ENCODE results near the gene SPECC1.
"Not testable (repeated sequence)": the region's sequence is repeated elsewhere in the genome, so short reads cannot be mapped to it uniquely, and the experiment has no call there.

Gene SPECC1

GRCh38 chr17:20106446-20106845 is 97.3 kb downstream of the SPECC1 start:
- not testable (repeated sequence) for H3K9me3 ChIP-seq (ENCODE audit: control insufficient read depth in 2 of 2, low read length in 2 of 2); H3K9ac ChIP-seq (ENCODE audit: low read depth in 1 of 2, low read length in 2 of 2); H3K4me1 ChIP-seq (ENCODE audit: control insufficient read depth in 2 of 2, insufficient read depth in 2 of 2, low read length in 2 of 2); H3K36me3 ChIP-seq (ENCODE audit: control insufficient read depth in 2 of 2, insufficient read depth in 2 of 2, low read length in 2 of 2); H3K27me3 ChIP-seq (ENCODE audit: control insufficient read depth in 2 of 2, insufficient read depth in 2 of 2, low read length in 2 of 2); H3K27ac ChIP-seq (ENCODE audit: low read depth in 2 of 2, low read length in 2 of 2); H3K4me3 ChIP-seq (ENCODE audit: low read length in 2 of 2)

GRCh38 chr17:20109076-20109475 is 99.9 kb downstream of the SPECC1 start:
- H3K9me3 ChIP-seq (ENCODE audit: control insufficient read depth in 2 of 2, low read length in 2 of 2): no peaks in the 10 kb centered on the region
- H3K9ac ChIP-seq (ENCODE audit: low read depth in 1 of 2, low read length in 2 of 2): no peak overlapping the region
- no peaks in the 10 kb centered on the region for H3K36me3 ChIP-seq (ENCODE audit: control insufficient read depth in 2 of 2, insufficient read depth in 2 of 2, low read length in 2 of 2)
- no peak overlapping the region for H3K4me3 ChIP-seq (ENCODE audit: low read length in 2 of 2)
- no peak overlapping the region for H3K27ac ChIP-seq (ENCODE audit: low read depth in 2 of 2, low read length in 2 of 2)
- no peaks in the 10 kb centered on the region for H3K4me1 ChIP-seq (ENCODE audit: control insufficient read depth in 2 of 2, insufficient read depth in 2 of 2, low read length in 2 of 2)
- H3K27me3 ChIP-seq (ENCODE audit: control insufficient read depth in 2 of 2, insufficient read depth in 2 of 2, low read length in 2 of 2): no peaks in the 10 kb centered on the region

- Histone ChIP-seq H3K9ac (ENCODE audit: low read depth in 1 of 2, low read length in 2 of 2) (no peak overlapping the region), H3K4me1 (ENCODE audit: control insufficient read depth in 2 of 2, insufficient read depth in 2 of 2, low read length in 2 of 2) (no peaks in the 10 kb centered on the region), H3K27me3 (ENCODE audit: control insufficient read depth in 2 of 2, insufficient read depth in 2 of 2, low read length in 2 of 2) (no peaks in the 10 kb centered on the region), H3K36me3 (ENCODE audit: control insufficient read depth in 2 of 2, insufficient read depth in 2 of 2, low read length in 2 of 2) (no peaks in the 10 kb centered on the region), H3K4me3 (ENCODE audit: low read length in 2 of 2) (no peak overlapping the region), H3K9me3 (ENCODE audit: control insufficient read depth in 2 of 2, low read length in 2 of 2) (no peaks in the 10 kb centered on the region), H3K27ac (ENCODE audit: low read depth in 2 of 2, low read length in 2 of 2) (no peak overlapping the region)
Measured at GRCh38 chr17:20111538-20111937, 102.4 kb downstream of the SPECC1 start.

GRCh38 chr17:20114466-20114865 is 105.3 kb downstream of the SPECC1 start:
- Histone ChIP-seq H3K36me3 (ENCODE audit: control insufficient read depth in 2 of 2, insufficient read depth in 2 of 2, low read length in 2 of 2) (no peaks in the 10 kb centered on the region), H3K4me1 (ENCODE audit: control insufficient read depth in 2 of 2, insufficient read depth in 2 of 2, low read length in 2 of 2) (no peaks in the 10 kb centered on the region), H3K9ac (ENCODE audit: low read depth in 1 of 2, low read length in 2 of 2) (no peak overlapping the region), H3K4me3 (ENCODE audit: low read length in 2 of 2) (no peak overlapping the region), H3K27me3 (ENCODE audit: control insufficient read depth in 2 of 2, insufficient read depth in 2 of 2, low read length in 2 of 2) (no peaks in the 10 kb centered on the region), H3K9me3 (ENCODE audit: control insufficient read depth in 2 of 2, low read length in 2 of 2) (no peaks in the 10 kb centered on the region), H3K27ac (ENCODE audit: low read depth in 2 of 2, low read length in 2 of 2) (no peak overlapping the region)

- Histone ChIP-seq H3K9me3 (ENCODE audit: control insufficient read depth in 2 of 2, low read length in 2 of 2) (no peaks in the 10 kb centered on the region), H3K9ac (ENCODE audit: low read depth in 1 of 2, low read length in 2 of 2) (no peak overlapping the region), H3K36me3 (ENCODE audit: control insufficient read depth in 2 of 2, insufficient read depth in 2 of 2, low read length in 2 of 2) (no peaks in the 10 kb centered on the region), H3K4me1 (ENCODE audit: control insufficient read depth in 2 of 2, insufficient read depth in 2 of 2, low read length in 2 of 2) (peaks cover 0 to 4% of the 10 kb centered on the region in 2 donors), H3K27me3 (ENCODE audit: control insufficient read depth in 2 of 2, insufficient read depth in 2 of 2, low read length in 2 of 2) (no peaks in the 10 kb centered on the region), H3K4me3 (ENCODE audit: low read length in 2 of 2) (no peak overlapping the region), H3K27ac (ENCODE audit: low read depth in 2 of 2, low read length in 2 of 2) (no peak overlapping the region)
Measured at GRCh38 chr17:20116683-20117309, 107.6 kb downstream of the SPECC1 start.

GRCh38 chr17:20118280-20118679 is 109.1 kb downstream of the SPECC1 start:
- Histone ChIP-seq H3K4me3 (ENCODE audit: low read length in 2 of 2) (no peak overlapping the region), H3K36me3 (ENCODE audit: control insufficient read depth in 2 of 2, insufficient read depth in 2 of 2, low read length in 2 of 2) (no peaks in the 10 kb centered on the region), H3K9ac (ENCODE audit: low read depth in 1 of 2, low read length in 2 of 2) (no peak overlapping the region), H3K4me1 (ENCODE audit: control insufficient read depth in 2 of 2, insufficient read depth in 2 of 2, low read length in 2 of 2) (peaks cover 5 to 9% of the 10 kb centered on the region in 2 donors), H3K9me3 (ENCODE audit: control insufficient read depth in 2 of 2, low read length in 2 of 2) (no peaks in the 10 kb centered on the region), H3K27me3 (ENCODE audit: control insufficient read depth in 2 of 2, insufficient read depth in 2 of 2, low read length in 2 of 2) (no peaks in the 10 kb centered on the region), H3K27ac (ENCODE audit: low read depth in 2 of 2, low read length in 2 of 2) (no peak overlapping the region)

GRCh38 chr17:20120836-20121235 is 111.7 kb downstream of the SPECC1 start:
- Histone ChIP-seq H3K4me3 (ENCODE audit: low read length in 2 of 2) (no peak overlapping the region), H3K9ac (ENCODE audit: low read depth in 1 of 2, low read length in 2 of 2) (no peak overlapping the region), H3K27ac (ENCODE audit: low read depth in 2 of 2, low read length in 2 of 2) (no peak overlapping the region), H3K27me3 (ENCODE audit: control insufficient read depth in 2 of 2, insufficient read depth in 2 of 2, low read length in 2 of 2) (no peaks in the 10 kb centered on the region), H3K36me3 (ENCODE audit: control insufficient read depth in 2 of 2, insufficient read depth in 2 of 2, low read length in 2 of 2) (no peaks in the 10 kb centered on the region), H3K9me3 (ENCODE audit: control insufficient read depth in 2 of 2, low read length in 2 of 2) (no peaks in the 10 kb centered on the region), H3K4me1 (ENCODE audit: control insufficient read depth in 2 of 2, insufficient read depth in 2 of 2, low read length in 2 of 2) (peaks cover 5 to 9% of the 10 kb centered on the region in 2 donors)

- peak overlapping the region; percentile 6 to 16 for H3K4me3 ChIP-seq (ENCODE audit: low read length in 2 of 2)
- no peaks in the 10 kb centered on the region for H3K9me3 ChIP-seq (ENCODE audit: control insufficient read depth in 2 of 2, low read length in 2 of 2)
- H3K27me3 ChIP-seq (ENCODE audit: control insufficient read depth in 2 of 2, insufficient read depth in 2 of 2, low read length in 2 of 2): no peaks in the 10 kb centered on the region
- no peaks in the 10 kb centered on the region for H3K36me3 ChIP-seq (ENCODE audit: control insufficient read depth in 2 of 2, insufficient read depth in 2 of 2, low read length in 2 of 2)
- H3K27ac ChIP-seq (ENCODE audit: low read depth in 2 of 2, low read length in 2 of 2): no peak overlapping the region
- peaks cover 5 to 9% of the 10 kb centered on the region in 2 donors for H3K4me1 ChIP-seq (ENCODE audit: control insufficient read depth in 2 of 2, insufficient read depth in 2 of 2, low read length in 2 of 2)
- H3K9ac ChIP-seq (ENCODE audit: low read depth in 1 of 2, low read length in 2 of 2): no peak overlapping the region
Measured at GRCh38 chr17:20121359-20122253, 112.4 kb downstream of the SPECC1 start.

GRCh38 chr17:20122254-20122879 is 113.2 kb downstream of the SPECC1 start:
- Histone ChIP-seq H3K27ac (ENCODE audit: low read depth in 2 of 2, low read length in 2 of 2) (no peak overlapping the region), H3K9ac (ENCODE audit: low read depth in 1 of 2, low read length in 2 of 2) (no peak overlapping the region), H3K36me3 (ENCODE audit: control insufficient read depth in 2 of 2, insufficient read depth in 2 of 2, low read length in 2 of 2) (no peaks in the 10 kb centered on the region), H3K4me3 (ENCODE audit: low read length in 2 of 2) (peak overlapping the region; percentile 6 to 26), H3K27me3 (ENCODE audit: control insufficient read depth in 2 of 2, insufficient read depth in 2 of 2, low read length in 2 of 2) (no peaks in the 10 kb centered on the region), H3K9me3 (ENCODE audit: control insufficient read depth in 2 of 2, low read length in 2 of 2) (no peaks in the 10 kb centered on the region), H3K4me1 (ENCODE audit: control insufficient read depth in 2 of 2, insufficient read depth in 2 of 2, low read length in 2 of 2) (peaks cover 5 to 9% of the 10 kb centered on the region in 2 donors)

GRCh38 chr17:20123209-20123608 is 114.0 kb downstream of the SPECC1 start:
- H3K9ac ChIP-seq (ENCODE audit: low read depth in 1 of 2, low read length in 2 of 2): no peak overlapping the region
- H3K9me3 ChIP-seq (ENCODE audit: control insufficient read depth in 2 of 2, low read length in 2 of 2): no peaks in the 10 kb centered on the region
- no peak overlapping the region for H3K4me3 ChIP-seq (ENCODE audit: low read length in 2 of 2)
- no peak overlapping the region for H3K27ac ChIP-seq (ENCODE audit: low read depth in 2 of 2, low read length in 2 of 2)
- peaks cover 5 to 9% of the 10 kb centered on the region in 2 donors for H3K4me1 ChIP-seq (ENCODE audit: control insufficient read depth in 2 of 2, insufficient read depth in 2 of 2, low read length in 2 of 2)
- H3K36me3 ChIP-seq (ENCODE audit: control insufficient read depth in 2 of 2, insufficient read depth in 2 of 2, low read length in 2 of 2): no peaks in the 10 kb centered on the region
- no peaks in the 10 kb centered on the region for H3K27me3 ChIP-seq (ENCODE audit: control insufficient read depth in 2 of 2, insufficient read depth in 2 of 2, low read length in 2 of 2)

Measured in mucosa of rectum (tissue), 2 donors.